ENCODE data around the gene SEZ6. TPM values are rescaled to one million over a fixed set of nuclear protein-coding genes. Genes with fewer than 3 reads are reported as not detected.

Gene SEZ6
- total and polyA plus RNA-seq, 10 of the 15 experiments (the other 5 are each of a cell fraction or from before 2014, with no cell fraction given): 0.05 to 0.87 (median 0.17) TPM; not detected in 4

DNA sequence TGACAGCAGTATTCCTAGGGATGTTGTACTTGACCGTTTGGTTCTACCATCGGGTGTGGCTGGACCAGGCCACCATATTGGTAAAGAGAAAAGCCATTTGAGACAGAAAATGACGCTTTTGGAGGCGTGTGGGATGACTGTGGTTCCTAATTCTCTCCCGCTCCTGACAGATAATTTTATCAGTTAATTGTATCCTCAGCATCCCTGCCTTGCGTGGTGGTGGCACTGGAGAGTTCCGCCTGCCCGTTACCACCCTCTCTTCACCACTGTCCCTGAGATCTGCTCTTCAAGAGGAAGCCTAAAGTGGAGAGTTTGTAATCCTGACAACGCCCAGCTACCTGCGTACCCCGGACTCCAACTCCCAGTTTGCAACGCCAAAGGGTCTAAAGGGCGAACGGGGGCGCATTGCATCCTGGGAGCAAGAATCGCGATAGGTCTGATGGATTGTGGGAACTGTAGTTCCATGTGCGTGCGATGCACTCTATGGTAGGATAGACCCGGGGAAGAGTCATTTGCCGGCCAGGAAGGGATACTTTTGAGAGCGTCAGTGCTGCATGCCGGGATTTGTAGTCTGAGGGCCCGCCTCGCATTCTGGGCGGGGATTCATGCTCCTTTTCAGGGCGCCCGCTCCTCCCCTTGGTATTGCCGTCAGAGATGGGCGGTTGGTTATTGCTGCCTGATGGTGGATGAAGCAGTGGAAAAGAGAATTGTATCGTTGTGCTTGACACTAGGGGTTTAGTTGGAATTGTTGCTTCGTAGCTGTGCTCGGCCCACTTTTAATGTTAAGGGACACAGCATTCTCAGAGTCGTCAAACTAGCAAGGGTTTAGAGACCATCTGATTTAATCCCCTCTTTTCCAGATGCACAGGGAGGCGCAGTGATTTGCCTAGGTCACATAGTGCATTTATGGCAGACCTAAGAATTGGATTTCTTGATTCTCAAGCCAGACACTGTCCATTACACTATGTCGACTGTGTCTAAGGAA, 53.5 kb downstream of the SEZ6 start (continued):
- TF ChIP-seq, protein P1, sequence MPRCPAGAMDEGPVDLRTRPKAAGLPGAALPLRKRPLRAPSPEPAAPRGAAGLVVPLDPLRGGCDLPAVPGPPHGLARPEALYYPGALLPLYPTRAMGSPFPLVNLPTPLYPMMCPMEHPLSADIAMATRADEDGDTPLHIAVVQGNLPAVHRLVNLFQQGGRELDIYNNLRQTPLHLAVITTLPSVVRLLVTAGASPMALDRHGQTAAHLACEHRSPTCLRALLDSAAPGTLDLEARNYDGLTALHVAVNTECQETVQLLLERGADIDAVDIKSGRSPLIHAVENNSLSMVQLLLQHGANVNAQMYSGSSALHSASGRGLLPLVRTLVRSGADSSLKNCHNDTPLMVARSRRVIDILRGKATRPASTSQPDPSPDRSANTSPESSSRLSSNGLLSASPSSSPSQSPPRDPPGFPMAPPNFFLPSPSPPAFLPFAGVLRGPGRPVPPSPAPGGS (IDR thresholded peaks at IDR 0.05; ENCODE audit: borderline replicate concordance, insufficient read depth, low read depth, low read length, poor library complexity, severe bottlenecking): peak; percentile 33
- TF ChIP-seq, protein P2, sequence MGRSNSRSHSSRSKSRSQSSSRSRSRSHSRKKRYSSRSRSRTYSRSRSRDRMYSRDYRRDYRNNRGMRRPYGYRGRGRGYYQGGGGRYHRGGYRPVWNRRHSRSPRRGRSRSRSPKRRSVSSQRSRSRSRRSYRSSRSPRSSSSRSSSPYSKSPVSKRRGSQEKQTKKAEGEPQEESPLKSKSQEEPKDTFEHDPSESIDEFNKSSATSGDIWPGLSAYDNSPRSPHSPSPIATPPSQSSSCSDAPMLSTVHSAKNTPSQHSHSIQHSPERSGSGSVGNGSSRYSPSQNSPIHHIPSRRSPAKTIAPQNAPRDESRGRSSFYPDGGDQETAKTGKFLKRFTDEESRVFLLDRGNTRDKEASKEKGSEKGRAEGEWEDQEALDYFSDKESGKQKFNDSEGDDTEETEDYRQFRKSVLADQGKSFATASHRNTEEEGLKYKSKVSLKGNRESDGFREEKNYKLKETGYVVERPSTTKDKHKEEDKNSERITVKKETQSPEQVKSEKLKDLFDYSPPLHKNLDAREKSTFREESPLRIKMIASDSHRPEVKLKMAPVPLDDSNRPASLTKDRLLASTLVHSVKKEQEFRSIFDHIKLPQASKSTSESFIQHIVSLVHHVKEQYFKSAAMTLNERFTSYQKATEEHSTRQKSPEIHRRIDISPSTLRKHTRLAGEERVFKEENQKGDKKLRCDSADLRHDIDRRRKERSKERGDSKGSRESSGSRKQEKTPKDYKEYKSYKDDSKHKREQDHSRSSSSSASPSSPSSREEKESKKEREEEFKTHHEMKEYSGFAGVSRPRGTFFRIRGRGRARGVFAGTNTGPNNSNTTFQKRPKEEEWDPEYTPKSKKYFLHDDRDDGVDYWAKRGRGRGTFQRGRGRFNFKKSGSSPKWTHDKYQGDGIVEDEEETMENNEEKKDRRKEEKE (IDR thresholded peaks at IDR 0.05): no peak
- TF ChIP-seq, protein P3, sequence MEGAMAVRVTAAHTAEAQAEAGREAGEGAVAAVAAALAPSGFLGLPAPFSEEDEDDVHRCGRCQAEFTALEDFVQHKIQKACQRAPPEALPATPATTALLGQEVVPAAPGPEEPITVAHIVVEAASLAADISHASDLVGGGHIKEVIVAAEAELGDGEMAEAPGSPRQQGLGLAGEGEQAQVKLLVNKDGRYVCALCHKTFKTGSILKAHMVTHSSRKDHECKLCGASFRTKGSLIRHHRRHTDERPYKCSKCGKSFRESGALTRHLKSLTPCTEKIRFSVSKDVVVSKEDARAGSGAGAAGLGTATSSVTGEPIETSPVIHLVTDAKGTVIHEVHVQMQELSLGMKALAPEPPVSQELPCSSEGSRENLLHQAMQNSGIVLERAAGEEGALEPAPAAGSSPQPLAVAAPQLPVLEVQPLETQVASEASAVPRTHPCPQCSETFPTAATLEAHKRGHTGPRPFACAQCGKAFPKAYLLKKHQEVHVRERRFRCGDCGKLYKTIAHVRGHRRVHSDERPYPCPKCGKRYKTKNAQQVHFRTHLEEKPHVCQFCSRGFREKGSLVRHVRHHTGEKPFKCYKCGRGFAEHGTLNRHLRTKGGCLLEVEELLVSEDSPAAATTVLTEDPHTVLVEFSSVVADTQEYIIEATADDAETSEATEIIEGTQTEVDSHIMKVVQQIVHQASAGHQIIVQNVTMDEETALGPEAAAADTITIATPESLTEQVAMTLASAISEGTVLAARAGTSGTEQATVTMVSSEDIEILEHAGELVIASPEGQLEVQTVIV (IDR thresholded peaks at IDR 0.05; ENCODE audit: borderline replicate concordance, partially characterized antibody): peak; percentile 55
- TF ChIP-seq BHLHE40 (IDR thresholded peaks at IDR 0.05; ENCODE audit: borderline replicate concordance in 1 of 2, low read depth in 2 of 2, low read length in 1 of 2): peak in 1 of 2 experiments; percentile 21; a peak in 2 of 4 replicates
- TF ChIP-seq ZNF207 (IDR thresholded peaks at IDR 0.05; ENCODE audit: borderline replicate concordance): peak; percentile 44
- no peak for TF ChIP-seq SUPT20H (IDR thresholded peaks at IDR 0.05; ENCODE audit: borderline replicate concordance, control insufficient read depth, low read depth, low read length)
- TF ChIP-seq NFYB (IDR thresholded peaks at IDR 0.05; ENCODE audit: insufficient read depth, low read depth, low read length): peak; percentile 64; the same call in 1 of the 2 replicates
- no peak for TF ChIP-seq HDAC6 (IDR thresholded peaks at IDR 0.05; ENCODE audit: unreplicated experiment)
- peak; percentile 58 for TF ChIP-seq SP1 (IDR thresholded peaks at IDR 0.05; ENCODE audit: low read depth, low read length)
- TF ChIP-seq PAX8 (IDR thresholded peaks at IDR 0.05): 0 out of 2 replicates have a peak, but pooled peaks have one; percentile 82
- 0 out of 2 replicates have a peak, but pooled peaks have one; percentile 43 for TF ChIP-seq WRNIP1 (IDR thresholded peaks at IDR 0.05; ENCODE audit: borderline replicate concordance, low read depth, low read length)
- TF ChIP-seq, protein P4, sequence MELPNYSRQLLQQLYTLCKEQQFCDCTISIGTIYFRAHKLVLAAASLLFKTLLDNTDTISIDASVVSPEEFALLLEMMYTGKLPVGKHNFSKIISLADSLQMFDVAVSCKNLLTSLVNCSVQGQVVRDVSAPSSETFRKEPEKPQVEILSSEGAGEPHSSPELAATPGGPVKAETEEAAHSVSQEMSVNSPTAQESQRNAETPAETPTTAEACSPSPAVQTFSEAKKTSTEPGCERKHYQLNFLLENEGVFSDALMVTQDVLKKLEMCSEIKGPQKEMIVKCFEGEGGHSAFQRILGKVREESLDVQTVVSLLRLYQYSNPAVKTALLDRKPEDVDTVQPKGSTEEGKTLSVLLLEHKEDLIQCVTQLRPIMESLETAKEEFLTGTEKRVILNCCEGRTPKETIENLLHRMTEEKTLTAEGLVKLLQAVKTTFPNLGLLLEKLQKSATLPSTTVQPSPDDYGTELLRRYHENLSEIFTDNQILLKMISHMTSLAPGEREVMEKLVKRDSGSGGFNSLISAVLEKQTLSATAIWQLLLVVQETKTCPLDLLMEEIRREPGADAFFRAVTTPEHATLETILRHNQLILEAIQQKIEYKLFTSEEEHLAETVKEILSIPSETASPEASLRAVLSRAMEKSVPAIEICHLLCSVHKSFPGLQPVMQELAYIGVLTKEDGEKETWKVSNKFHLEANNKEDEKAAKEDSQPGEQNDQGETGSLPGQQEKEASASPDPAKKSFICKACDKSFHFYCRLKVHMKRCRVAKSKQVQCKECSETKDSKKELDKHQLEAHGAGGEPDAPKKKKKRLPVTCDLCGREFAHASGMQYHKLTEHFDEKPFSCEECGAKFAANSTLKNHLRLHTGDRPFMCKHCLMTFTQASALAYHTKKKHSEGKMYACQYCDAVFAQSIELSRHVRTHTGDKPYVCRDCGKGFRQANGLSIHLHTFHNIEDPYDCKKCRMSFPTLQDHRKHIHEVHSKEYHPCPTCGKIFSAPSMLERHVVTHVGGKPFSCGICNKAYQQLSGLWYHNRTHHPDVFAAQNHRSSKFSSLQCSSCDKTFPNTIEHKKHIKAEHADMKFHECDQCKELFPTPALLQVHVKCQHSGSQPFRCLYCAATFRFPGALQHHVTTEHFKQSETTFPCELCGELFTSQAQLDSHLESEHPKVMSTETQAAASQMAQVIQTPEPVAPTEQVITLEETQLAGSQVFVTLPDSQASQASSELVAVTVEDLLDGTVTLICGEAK (IDR thresholded peaks at IDR 0.05; ENCODE audit: borderline replicate concordance): peak; percentile 92
- no peak; the same call in 1 of the 2 replicates for TF ChIP-seq DPF2 (IDR thresholded peaks at IDR 0.05)
- no peak for TF ChIP-seq BMI1 (IDR thresholded peaks at IDR 0.05; ENCODE audit: borderline replicate concordance)
- peak; percentile 17 for TF ChIP-seq MYC (IDR thresholded peaks at IDR 0.05; ENCODE audit: insufficient read depth, insufficient read length, insufficient replicate concordance, low read length, severe bottlenecking)

Data from GM12878 (cell line).